ENCODE measurements around the gene CACNA1A. TPM values are rescaled to one million over a fixed set of nuclear protein-coding genes. Genes with fewer than 3 reads are reported as not detected.

Gene CACNA1A
- polyA plus RNA-seq, 3 donors = 0.08 to 0.09 TPM; not detected in 1

DNA sequence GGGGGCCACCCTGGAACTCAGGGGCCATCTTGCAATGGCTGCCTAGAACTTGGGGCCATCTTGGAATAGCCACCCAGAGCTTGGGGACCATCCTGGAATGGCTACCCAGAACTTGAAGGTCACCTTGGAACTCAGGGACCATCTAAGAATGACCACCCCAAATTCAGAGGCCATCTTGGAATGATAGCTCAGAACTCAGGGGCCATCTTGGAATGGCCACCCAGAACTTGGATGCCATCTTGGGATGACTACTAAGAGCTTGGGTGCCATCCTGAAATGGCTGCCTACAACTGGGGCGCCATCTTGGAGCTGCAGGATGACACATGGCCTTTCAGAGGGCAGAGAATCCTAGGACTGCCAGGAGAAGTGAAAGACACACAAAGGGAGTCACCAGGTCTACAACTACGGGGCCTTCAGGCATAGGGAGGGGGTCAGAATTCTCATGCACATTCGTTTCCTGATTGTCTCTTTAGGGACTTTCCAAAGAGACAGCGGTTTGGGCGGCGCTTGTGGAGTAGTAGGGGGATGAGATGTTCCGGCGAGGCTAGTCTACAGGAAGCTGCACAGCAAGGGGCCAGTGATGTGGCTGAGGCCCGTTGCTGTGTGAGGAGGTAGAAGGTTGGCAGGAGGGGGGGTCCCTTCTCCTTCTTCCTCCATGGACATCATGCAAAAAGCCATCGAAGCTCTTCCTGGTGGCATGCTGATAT is 231.1 kb downstream of the CACNA1A start:
- no peak for DNase-seq
- peak overlapping the region in 1 of 7 donors; percentile 28 for H3K27ac Mint-ChIP-seq
- Histone ChIP-seq H3K27ac (ENCODE audit: low read depth in 1 of 2, low read length in 2 of 2) (no peak overlapping the region), H3K4me3 (replicated peaks in 1 of 3; ENCODE audit: low read depth in 2 of 3, low read length in 3 of 3) (no peak overlapping the region), H3K9me3 (replicated peaks in 1 of 2; ENCODE audit: control insufficient read depth in 1 of 2, insufficient read depth in 1 of 2, low read length in 2 of 2) (peaks cover 0 to 7% of the 10 kb centered on the region in 2 donors), H4K20me1 (ENCODE audit: insufficient read depth, low read length) (no peaks in the 10 kb centered on the region), H3K79me2 (ENCODE audit: insufficient read depth, low read length) (no peaks in the 10 kb centered on the region), H3K36me3 (replicated peaks in 1 of 2; ENCODE audit: control insufficient read depth in 1 of 2, insufficient read depth in 2 of 2, low read length in 2 of 2) (no peaks in the 10 kb centered on the region), H3K4me2 (replicated peaks; ENCODE audit: extremely low read depth, low read length, poor library complexity, severe bottlenecking) (no peak overlapping the region), H3K4me1 (ENCODE audit: control insufficient read depth in 1 of 2, insufficient read depth in 2 of 2, low read length in 2 of 2) (peaks cover 4 to 6% of the 10 kb centered on the region in 2 donors), H2AFZ (ENCODE audit: insufficient read depth, low read depth, low read length, poor library complexity, severe bottlenecking) (no peak overlapping the region), H3K9ac (ENCODE audit: insufficient read depth, low read length, poor library complexity, severe bottlenecking) (no peak overlapping the region), H3K27me3 (ENCODE audit: control insufficient read depth in 2 of 2, insufficient read depth in 2 of 2, low read length in 2 of 2) (no peaks in the 10 kb centered on the region)
- intact Hi-C loops (cut with micrococcal nuclease) = loop anchor here in 1 of 2 donors (5.0 to 10.0 kb wide), 2 partner anchors 157 to 450 kb away; no protein-coding TSS in a partner anchor
- peaks cover 7% of the 10 kb centered on the region for H3K4me1 Mint-ChIP-seq
- 97% methylated on average over 3 of the region's 10 CpGs for WGBS (ENCODE audit: insufficient coverage)
- H3K27me3 Mint-ChIP-seq (ENCODE audit: low read depth in 3 of 3) = peaks cover 4 to 7% (median 7%) of the 10 kb centered on the region in 3 donors
- H3K4me3 Mint-ChIP-seq = no peak overlapping the region
- no peak for TF ChIP-seq CTCF (IDR thresholded peaks at IDR 0.05)
- no peaks in the 10 kb centered on the region for H3K36me3 Mint-ChIP-seq
- peaks cover 0 to 26% (median 10%) of the 10 kb centered on the region in 7 donors for H3K9me3 Mint-ChIP-seq

DNA sequence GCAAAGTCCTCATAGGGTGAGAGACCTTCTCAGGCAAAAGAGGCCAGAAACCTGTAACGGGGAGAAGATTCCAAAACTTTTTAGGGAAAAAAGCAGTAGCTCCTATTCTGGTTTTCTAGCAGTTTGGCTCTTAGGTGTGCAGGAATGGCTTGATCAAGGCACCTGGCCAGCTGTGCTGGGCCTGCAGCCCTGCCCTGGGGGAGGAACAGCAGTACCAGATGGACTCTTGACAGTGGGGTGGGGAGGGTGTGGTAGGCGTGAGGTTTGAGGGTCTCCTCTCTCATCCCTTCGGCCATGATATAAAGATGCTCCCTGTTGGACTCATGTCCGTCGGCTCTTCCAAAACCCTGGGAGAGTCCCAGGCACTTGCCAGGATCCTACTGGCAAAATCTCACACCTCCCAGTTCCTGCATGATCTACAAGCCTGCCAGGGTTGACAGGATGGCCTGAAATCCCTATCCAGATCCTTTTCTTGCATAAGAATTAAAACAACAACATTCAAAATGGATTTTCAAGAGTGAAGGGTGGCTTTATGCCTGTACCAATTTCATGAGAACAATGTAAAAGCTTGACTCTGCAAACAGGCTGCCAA is 235.7 kb downstream of the CACNA1A start:
- H2AFZ ChIP-seq (ENCODE audit: insufficient read depth, low read depth, low read length, poor library complexity, severe bottlenecking) = no peak overlapping the region
- intact Hi-C loops (cut with micrococcal nuclease) = loop anchor here in 1 of 2 donors (10.0 kb wide), 1 partner anchor 454 kb away; no protein-coding TSS in a partner anchor
- no peak for TF ChIP-seq CTCF (IDR thresholded peaks at IDR 0.05)
- DNase-seq = no peak
- Mint-ChIP-seq H3K27ac (peak overlapping the region in 1 of 7 donors; percentile 23), H3K4me1 (no peaks in the 10 kb centered on the region), H3K4me3 (no peak overlapping the region), H3K9me3 (peaks cover 0 to 23% (median 10%) of the 10 kb centered on the region in 7 donors), H3K27me3 (ENCODE audit: low read depth in 3 of 3) (peaks cover 1 to 10% (median 3%) of the 10 kb centered on the region in 3 donors), H3K36me3 (no peaks in the 10 kb centered on the region)
- H3K36me3 ChIP-seq (replicated peaks in 1 of 2; ENCODE audit: control insufficient read depth in 1 of 2, insufficient read depth in 2 of 2, low read length in 2 of 2) = no peaks in the 10 kb centered on the region
- 83% methylated on average over 3 of the region's 5 CpGs for WGBS (ENCODE audit: insufficient coverage)
- no peaks in the 10 kb centered on the region for H3K79me2 ChIP-seq (ENCODE audit: insufficient read depth, low read length)
- no peak overlapping the region for H3K9ac ChIP-seq (ENCODE audit: insufficient read depth, low read length, poor library complexity, severe bottlenecking)
- peaks cover 0 to 7% of the 10 kb centered on the region in 2 donors for H3K9me3 ChIP-seq (replicated peaks in 1 of 2; ENCODE audit: control insufficient read depth in 1 of 2, insufficient read depth in 1 of 2, low read length in 2 of 2)
- no peaks in the 10 kb centered on the region for H3K27me3 ChIP-seq (ENCODE audit: control insufficient read depth in 2 of 2, insufficient read depth in 2 of 2, low read length in 2 of 2)
- H3K4me2 ChIP-seq (replicated peaks; ENCODE audit: extremely low read depth, low read length, poor library complexity, severe bottlenecking) = no peak overlapping the region
- H4K20me1 ChIP-seq (ENCODE audit: insufficient read depth, low read length) = no peaks in the 10 kb centered on the region
- no peak overlapping the region for H3K27ac ChIP-seq (ENCODE audit: low read depth in 1 of 2, low read length in 2 of 2)
- no peak overlapping the region for H3K4me3 ChIP-seq (replicated peaks in 1 of 3; ENCODE audit: low read depth in 2 of 3, low read length in 3 of 3)
- H3K4me1 ChIP-seq (ENCODE audit: control insufficient read depth in 1 of 2, insufficient read depth in 2 of 2, low read length in 2 of 2) = no peaks in the 10 kb centered on the region

Data from CD14-positive monocyte (primary cell).